ENCODE results near the gene EXTL1. TPM values are rescaled to one million over a fixed set of nuclear protein-coding genes. Genes with fewer than 3 reads are reported as not detected.

EXTL1 gene
- total RNA-seq, 1 donor from 2014 or later: 0.85 TPM

DNA sequence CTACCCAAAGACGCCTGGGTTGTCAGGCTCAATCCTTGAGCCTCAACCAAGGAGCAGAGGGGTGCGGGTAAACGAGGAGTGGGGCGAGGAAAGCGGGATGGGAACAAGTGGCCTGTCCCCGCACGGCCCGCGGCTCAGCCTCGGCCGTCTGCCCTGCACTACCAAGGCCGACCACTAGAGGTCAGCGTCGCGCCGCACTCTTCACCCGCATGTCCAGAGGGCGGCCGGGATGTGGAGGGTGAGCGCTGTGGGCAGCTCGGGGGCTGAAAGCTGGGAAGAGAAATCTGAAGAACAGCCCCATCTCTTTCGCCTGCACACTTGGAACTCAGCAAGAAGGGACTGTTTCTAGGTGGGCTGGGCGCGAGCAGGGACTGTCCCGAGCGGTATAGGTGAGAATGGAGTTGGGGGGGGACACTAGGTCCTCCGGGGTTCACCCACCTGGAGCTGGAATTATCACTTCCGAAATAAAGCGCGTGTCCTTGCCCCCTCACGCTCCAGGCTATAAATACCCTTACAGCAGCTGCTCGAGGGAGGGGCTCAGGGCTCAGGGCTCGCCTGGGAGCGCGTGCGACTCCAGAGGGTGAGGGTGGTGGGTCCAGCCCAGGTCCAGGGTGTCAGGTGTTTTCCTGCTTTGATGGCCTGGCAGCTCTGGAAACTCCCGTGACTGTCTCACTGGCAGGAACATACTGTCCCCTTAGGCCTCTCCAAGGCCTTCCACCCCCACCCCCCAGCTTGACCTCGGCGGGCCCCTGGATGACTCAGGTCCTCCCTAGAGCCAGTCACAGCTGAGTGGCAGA lies 14.6 kb downstream of the EXTL1 start:
- TF ChIP-seq, protein P1, sequence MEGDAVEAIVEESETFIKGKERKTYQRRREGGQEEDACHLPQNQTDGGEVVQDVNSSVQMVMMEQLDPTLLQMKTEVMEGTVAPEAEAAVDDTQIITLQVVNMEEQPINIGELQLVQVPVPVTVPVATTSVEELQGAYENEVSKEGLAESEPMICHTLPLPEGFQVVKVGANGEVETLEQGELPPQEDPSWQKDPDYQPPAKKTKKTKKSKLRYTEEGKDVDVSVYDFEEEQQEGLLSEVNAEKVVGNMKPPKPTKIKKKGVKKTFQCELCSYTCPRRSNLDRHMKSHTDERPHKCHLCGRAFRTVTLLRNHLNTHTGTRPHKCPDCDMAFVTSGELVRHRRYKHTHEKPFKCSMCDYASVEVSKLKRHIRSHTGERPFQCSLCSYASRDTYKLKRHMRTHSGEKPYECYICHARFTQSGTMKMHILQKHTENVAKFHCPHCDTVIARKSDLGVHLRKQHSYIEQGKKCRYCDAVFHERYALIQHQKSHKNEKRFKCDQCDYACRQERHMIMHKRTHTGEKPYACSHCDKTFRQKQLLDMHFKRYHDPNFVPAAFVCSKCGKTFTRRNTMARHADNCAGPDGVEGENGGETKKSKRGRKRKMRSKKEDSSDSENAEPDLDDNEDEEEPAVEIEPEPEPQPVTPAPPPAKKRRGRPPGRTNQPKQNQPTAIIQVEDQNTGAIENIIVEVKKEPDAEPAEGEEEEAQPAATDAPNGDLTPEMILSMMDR (IDR thresholded peaks at IDR 0.05): peak; percentile 97 to 100 (median 100)
- intact Hi-C loops (cut with DNase I): loop anchor here (1.0 to 5.0 kb wide), 4 partner anchors 38 to 126 kb away; partner anchors contain the start of genes PAFAH2 and PDIK1L
- peaks cover 3 to 8% of the 10 kb centered on the region in 2 donors for H3K4me1 ChIP-seq
- peak overlapping the region; percentile 62 to 75 for H3K27ac ChIP-seq
- H3K4me3 ChIP-seq: peak overlapping the region; percentile 62 to 92
- no peaks in the 10 kb centered on the region for H3K36me3 ChIP-seq
- DNase-seq (ENCODE audit: low spot score in 2 of 2): peak; percentile 20 to 87
- H3K9me3 ChIP-seq: no peaks in the 10 kb centered on the region
- no peaks in the 10 kb centered on the region for H3K27me3 ChIP-seq

DNA sequence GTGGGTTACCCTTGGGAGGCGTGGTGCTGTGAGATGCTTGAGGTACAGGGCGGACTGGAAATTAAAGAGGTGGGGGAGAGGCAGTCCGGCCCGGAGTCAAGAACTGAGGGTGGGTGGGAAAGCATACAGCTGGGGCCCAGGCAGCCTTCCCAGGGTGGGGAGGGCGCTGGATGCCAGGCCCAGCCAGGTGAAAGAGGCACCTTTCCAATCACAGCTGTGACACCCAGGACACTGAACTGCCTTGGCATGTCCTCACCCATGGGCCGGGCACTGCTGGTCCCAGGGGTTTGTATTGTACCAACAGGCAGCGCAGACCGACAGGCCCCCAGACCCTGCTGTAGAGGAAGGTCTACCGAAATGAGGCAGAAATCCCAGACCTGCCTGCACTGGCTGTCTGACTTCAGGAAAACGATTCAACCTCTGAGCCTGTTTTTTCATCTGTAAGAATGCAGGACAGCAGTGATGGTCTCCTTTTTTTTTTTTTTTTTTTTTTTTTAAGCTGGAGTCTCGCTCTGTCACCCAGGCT lies 15.2 kb downstream of the EXTL1 start:
- DNase-seq (ENCODE audit: low spot score in 2 of 2): no peak
- TF ChIP-seq, protein P1 (IDR thresholded peaks at IDR 0.05): no peak
- intact Hi-C loops (cut with DNase I): loop anchor here (1.0 to 5.0 kb wide), 2 partner anchors 108 to 125 kb away; no protein-coding TSS in a partner anchor
- Histone ChIP-seq H3K4me1 (peaks cover 3 to 8% of the 10 kb centered on the region in 2 donors), H3K4me3 (no peak overlapping the region), H3K27ac (no peak overlapping the region), H3K27me3 (no peaks in the 10 kb centered on the region), H3K36me3 (no peaks in the 10 kb centered on the region), H3K9me3 (no peaks in the 10 kb centered on the region)

DNA sequence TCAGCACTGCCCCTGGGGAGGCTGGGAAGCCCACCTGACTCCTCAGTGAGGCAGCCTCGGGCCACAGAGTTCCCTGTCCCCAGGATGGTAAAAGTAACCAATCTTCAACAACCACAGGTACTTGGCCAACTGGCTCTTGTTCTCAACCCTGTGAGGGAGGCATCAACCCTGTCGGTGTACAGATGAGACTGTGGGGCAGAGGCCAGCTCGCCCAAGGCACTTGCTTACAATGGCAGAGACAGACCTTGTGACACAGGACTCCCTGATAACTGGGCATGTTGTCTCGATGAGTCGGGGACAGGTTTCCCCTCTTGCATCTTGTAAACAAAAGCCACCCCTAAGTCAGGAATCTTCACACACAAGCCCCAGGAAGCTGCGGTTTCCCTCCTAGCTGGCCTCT lies 16.3 kb downstream of the EXTL1 start:
- Histone ChIP-seq H3K4me3 (no peak overlapping the region), H3K27me3 (no peaks in the 10 kb centered on the region), H3K4me1 (peaks cover 3 to 8% of the 10 kb centered on the region in 2 donors), H3K9me3 (no peaks in the 10 kb centered on the region), H3K27ac (no peak overlapping the region), H3K36me3 (no peaks in the 10 kb centered on the region)
- intact Hi-C loops (cut with DNase I): loop anchor here (5.0 kb wide), 1 partner anchor 124 kb away; no protein-coding TSS in a partner anchor
- TF ChIP-seq, protein P1 (IDR thresholded peaks at IDR 0.05): no peak
- DNase-seq (ENCODE audit: low spot score in 2 of 2): no peak

DNA sequence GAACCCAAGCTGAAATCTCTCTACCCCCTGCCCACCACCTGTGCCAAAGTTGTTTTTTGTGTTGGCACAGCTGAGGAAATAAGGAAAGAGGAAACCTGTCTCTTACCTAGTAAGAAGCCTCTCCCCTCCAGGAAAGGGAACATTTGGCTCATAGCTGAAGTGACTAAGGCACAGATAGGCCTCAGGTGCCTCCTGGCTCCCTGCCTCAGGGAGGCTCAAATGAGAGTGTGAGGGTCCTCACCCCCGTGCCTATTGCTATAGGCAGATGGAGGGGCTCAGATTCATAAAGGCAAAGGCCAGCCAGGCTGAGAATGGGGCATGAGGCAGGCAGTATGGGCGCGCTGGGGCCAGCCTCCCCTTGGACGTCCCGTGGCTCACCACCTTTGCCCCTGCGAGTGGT lies 16.9 kb downstream of the EXTL1 start:
- H3K27me3 ChIP-seq: no peaks in the 10 kb centered on the region
- no peaks in the 10 kb centered on the region for H3K9me3 ChIP-seq
- H3K4me1 ChIP-seq: peaks cover 3 to 8% of the 10 kb centered on the region in 2 donors
- no peak for DNase-seq (ENCODE audit: low spot score in 2 of 2)
- no peak overlapping the region for H3K4me3 ChIP-seq
- no peak overlapping the region for H3K27ac ChIP-seq
- H3K36me3 ChIP-seq: no peaks in the 10 kb centered on the region
- intact Hi-C loops (cut with DNase I): loop anchor here (5.0 kb wide), 1 partner anchor 124 kb away; no protein-coding TSS in a partner anchor
- TF ChIP-seq, protein P1 (IDR thresholded peaks at IDR 0.05): no peak

DNA sequence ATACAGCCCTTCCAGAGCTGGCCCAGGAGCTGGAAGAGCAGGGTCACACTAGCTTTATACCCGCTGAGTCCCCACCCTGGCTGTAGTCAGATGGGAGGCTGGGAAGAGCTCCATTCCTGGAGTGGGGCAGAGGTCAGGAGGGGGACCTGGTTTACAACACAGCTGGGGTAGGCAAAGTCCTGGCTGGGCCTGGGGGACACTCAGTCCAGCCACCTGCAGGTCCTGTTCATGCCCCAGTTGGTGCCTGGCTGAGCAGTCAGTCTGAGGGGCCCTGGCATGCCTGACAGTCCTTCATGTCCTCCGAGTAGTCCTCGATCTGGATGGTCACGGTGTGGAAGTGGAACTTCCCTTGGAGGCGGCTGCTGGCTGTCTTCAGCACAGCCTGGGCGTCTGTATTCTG lies 17.3 kb downstream of the EXTL1 start:
- peaks cover 3 to 8% of the 10 kb centered on the region in 2 donors for H3K4me1 ChIP-seq
- no peaks in the 10 kb centered on the region for H3K36me3 ChIP-seq
- intact Hi-C loops (cut with DNase I): loop anchor here (5.0 kb wide), 1 partner anchor 123 kb away; no protein-coding TSS in a partner anchor
- no peak overlapping the region for H3K27ac ChIP-seq
- no peak overlapping the region for H3K4me3 ChIP-seq
- DNase-seq (ENCODE audit: low spot score in 2 of 2): no peak
- H3K27me3 ChIP-seq: no peaks in the 10 kb centered on the region
- no peaks in the 10 kb centered on the region for H3K9me3 ChIP-seq
- TF ChIP-seq, protein P1 (IDR thresholded peaks at IDR 0.05): no peak

Measured in ascending aorta (tissue), 2 donors.